Mesenchymal stem cell (in vitro differentiated cells and primary cell): Measurements from ENCODE around the gene RSBN1.

Experiments
- DNase-seq: peaks from one replicate; pipeline ENCODE4 v3.0.0-alpha.2; 2013
- H2AFZ ChIP-seq: one replicate; pipeline ENCODE4 v1.6.1; 2013; ENCODE audit warnings: low read depth, mild to moderate bottlenecking, control low read depth, inconsistent platforms, low read length, moderate library complexity
- H2AK5ac ChIP-seq: 2 replicates; pipeline ENCODE4 v1.6.1; 2013; ENCODE audit warnings: low read length, moderate library complexity, mild to moderate bottlenecking, inconsistent platforms; ENCODE audit not compliant: severe bottlenecking
- H2BK120ac ChIP-seq: one replicate; pipeline ENCODE4 v1.6.1; 2013; ENCODE audit warnings: low read depth, mild to moderate bottlenecking, inconsistent platforms, low read length, moderate library complexity
- H2BK12ac ChIP-seq, 2 experiments: one replicate each; pipeline ENCODE4 v1.6.1; 2013; ENCODE audit warnings: inconsistent platforms in 2 of 2, low read length in 2 of 2, mild to moderate bottlenecking in 2 of 2, moderate library complexity in 2 of 2, control low read depth in 1 of 2
- H2BK15ac ChIP-seq: one replicate; pipeline ENCODE4 v1.6.1; 2013; ENCODE audit warnings: mild to moderate bottlenecking, low read depth, inconsistent platforms; ENCODE audit not compliant: poor library complexity, severe bottlenecking
- H2BK5ac ChIP-seq: 2 replicates; pipeline ENCODE4 v1.6.1; 2013; ENCODE audit warnings: low read depth, mild to moderate bottlenecking, low read length, control low read depth, inconsistent platforms; ENCODE audit not compliant: poor library complexity, severe bottlenecking
- H3K14ac ChIP-seq, 2 experiments: one replicate each; pipeline ENCODE4 v1.6.1; 2013; ENCODE audit warnings: inconsistent platforms in 2 of 2, low read length in 2 of 2, control low read depth in 1 of 2, mild to moderate bottlenecking in 1 of 2, moderate library complexity in 1 of 2
- H3K18ac ChIP-seq, 2 experiments: one replicate each; pipeline ENCODE4 v1.6.1; 2013; ENCODE audit warnings: inconsistent platforms in 2 of 2, low read length in 2 of 2, control low read depth in 1 of 2, low read depth in 1 of 2, mild to moderate bottlenecking in 1 of 2
- H3K23ac ChIP-seq, 2 experiments: one replicate each; pipeline ENCODE4 v1.6.1; 2013; ENCODE audit warnings: inconsistent platforms in 2 of 2, low read length in 2 of 2, mild to moderate bottlenecking in 2 of 2, moderate library complexity in 2 of 2, control low read depth in 1 of 2
- H3K27ac ChIP-seq: 2 replicates; pipeline ENCODE4 v1.5.1; 2013; ENCODE audit warnings: mild to moderate bottlenecking, moderate library complexity, low read length, control low read depth, inconsistent platforms; ENCODE audit not compliant: poor library complexity, severe bottlenecking
- H3K27me3 ChIP-seq, 2 experiments: 2 replicates each; pipeline versions ENCODE4 v1.6.1 to v1.7.0; 2013; ENCODE audit warnings: low read length in 2 of 2, mild to moderate bottlenecking in 2 of 2, moderate library complexity in 2 of 2, control low read depth in 1 of 2, inconsistent platforms in 1 of 2; ENCODE audit not compliant: control insufficient read depth in 1 of 2, insufficient read depth in 1 of 2
- H3K36me3 ChIP-seq, 2 experiments: 2 replicates each; pipeline versions ENCODE4 v1.6.1 to v1.7.0; 2013; ENCODE audit warnings: low read length in 2 of 2, control low read depth in 1 of 2, inconsistent platforms in 1 of 2, low read depth in 1 of 2, mild to moderate bottlenecking in 1 of 2; ENCODE audit not compliant: insufficient read depth in 2 of 2, control insufficient read depth in 1 of 2
- H3K4ac ChIP-seq, 2 experiments: one replicate each; pipeline ENCODE4 v1.6.1; 2013; ENCODE audit warnings: inconsistent platforms in 2 of 2, low read length in 2 of 2, mild to moderate bottlenecking in 2 of 2, moderate library complexity in 2 of 2, control low read depth in 1 of 2, low read depth in 1 of 2
- H3K4me1 ChIP-seq: 2 replicates; pipeline ENCODE4 v1.6.1; 2013; ENCODE audit warnings: low read depth, low read length, control low read depth; ENCODE audit not compliant: control insufficient read depth, insufficient read depth
- H3K4me2 ChIP-seq: 2 replicates; pipeline ENCODE4 v1.6.1; 2013; ENCODE audit warnings: low read length, mild to moderate bottlenecking, inconsistent platforms; ENCODE audit not compliant: poor library complexity, severe bottlenecking
- H3K4me3 ChIP-seq, 2 experiments: 2 replicates each; pipeline versions ENCODE4 v1.5.1 to v1.7.0; 2013; ENCODE audit warnings: low read length in 2 of 2, mild to moderate bottlenecking in 2 of 2, control low read depth in 1 of 2, low read depth in 1 of 2; ENCODE audit not compliant: insufficient read depth in 1 of 2
- H3K79me1 ChIP-seq: replicated peaks from 2 replicates; pipeline ENCODE4 v1.6.1; 2013; ENCODE audit warnings: mild to moderate bottlenecking, control low read depth, low read length, inconsistent platforms; ENCODE audit not compliant: poor library complexity, severe bottlenecking
- H3K9ac ChIP-seq: 2 replicates; pipeline ENCODE4 v1.7.0; 2013; ENCODE audit warnings: mild to moderate bottlenecking, low read length, moderate library complexity
- H3K9me3 ChIP-seq: 2 replicates; pipeline ENCODE4 v1.7.0; 2013; ENCODE audit warnings: mild to moderate bottlenecking, low read length; ENCODE audit not compliant: control insufficient read depth
- H4K8ac ChIP-seq: one replicate; pipeline ENCODE4 v1.6.1; 2013; ENCODE audit warnings: inconsistent platforms, mild to moderate bottlenecking, low read length, moderate library complexity
- H4K91ac ChIP-seq: one replicate; pipeline ENCODE4 v1.6.1; 2013; ENCODE audit warnings: mild to moderate bottlenecking, low read length, inconsistent platforms
- WGBS: methylation state at CpG from one replicate; pipeline ENCODE4 v1.1.7; 2013; ENCODE audit warnings: mixed read lengths; 5-methylcytosine and 5-hydroxymethylcytosine counted together

The RSBN1 gene

GRCh38 chr1:113802367-113803007 lies 9.8 kb downstream of the RSBN1 start:
- Histone ChIP-seq H3K36me3 (peaks cover 0 to 4% of the 10 kb centered on the region in 2 experiments), H2BK12ac (no peak overlapping the region), H2AK5ac (no peak overlapping the region), H2AFZ (no peak overlapping the region), H3K4me3 (no peak overlapping the region), H2BK120ac (no peak overlapping the region), H4K91ac (no peak overlapping the region), H3K27me3 (no peaks in the 10 kb centered on the region), H3K79me1 (peaks cover 8% of the 10 kb centered on the region), H3K4ac (no peak overlapping the region), H3K4me2 (no peak overlapping the region), H2BK15ac (no peak overlapping the region), H3K9ac (no peak overlapping the region), H3K18ac (no peak overlapping the region), H2BK5ac (no peak overlapping the region), H3K4me1 (peaks cover 3% of the 10 kb centered on the region), H3K9me3 (no peaks in the 10 kb centered on the region), H3K14ac (no peak overlapping the region), H3K27ac (no peak overlapping the region), H3K23ac (no peak overlapping the region), H4K8ac (no peak overlapping the region)
- WGBS, result 100% methylated on average over 1 of the region's 3 CpGs
- no peak for DNase-seq

- no peak overlapping the region for H3K23ac ChIP-seq
- H3K4me3 ChIP-seq, result no peak overlapping the region
- DNase-seq, result no peak
- H3K27me3 ChIP-seq, result no peaks in the 10 kb centered on the region
- peaks cover 0 to 21% of the 10 kb centered on the region in 2 experiments for H3K36me3 ChIP-seq
- H2BK120ac ChIP-seq, result no peak overlapping the region
- no peak overlapping the region for H3K27ac ChIP-seq
- H2BK15ac ChIP-seq, result no peak overlapping the region
- H2BK5ac ChIP-seq, result no peak overlapping the region
- peaks cover 10% of the 10 kb centered on the region for H3K79me1 ChIP-seq
- 100% methylated on average over 3 of the region's 3 CpGs for WGBS
- H3K4me1 ChIP-seq, result peaks cover 3% of the 10 kb centered on the region
- no peak overlapping the region for H3K18ac ChIP-seq
- H3K4me2 ChIP-seq, result no peak overlapping the region
- no peak overlapping the region for H2AFZ ChIP-seq
- no peak overlapping the region for H4K91ac ChIP-seq
- no peak overlapping the region for H2BK12ac ChIP-seq
- H3K14ac ChIP-seq, result no peak overlapping the region
- H3K9me3 ChIP-seq, result no peaks in the 10 kb centered on the region
- H2AK5ac ChIP-seq, result no peak overlapping the region
- H3K9ac ChIP-seq, result no peak overlapping the region
- no peak overlapping the region for H4K8ac ChIP-seq
- no peak overlapping the region for H3K4ac ChIP-seq
Measured at GRCh38 chr1:113800487-113800886, 11.8 kb downstream of the RSBN1 start.

- H3K4me1 ChIP-seq, result no peaks in the 10 kb centered on the region
- no peak overlapping the region for H3K4me3 ChIP-seq
- H2BK120ac ChIP-seq, result no peak overlapping the region
- no peak overlapping the region for H4K8ac ChIP-seq
- H2AK5ac ChIP-seq, result no peak overlapping the region
- 96% methylated on average over 3 of the region's 4 CpGs for WGBS
- DNase-seq, result no peak
- no peaks in the 10 kb centered on the region for H3K27me3 ChIP-seq
- H3K79me1 ChIP-seq, result peaks cover 13% of the 10 kb centered on the region
- no peak overlapping the region for H3K18ac ChIP-seq
- H2AFZ ChIP-seq, result no peak overlapping the region
- no peak overlapping the region for H3K27ac ChIP-seq
- H4K91ac ChIP-seq, result no peak overlapping the region
- no peaks in the 10 kb centered on the region for H3K9me3 ChIP-seq
- H3K14ac ChIP-seq, result no peak overlapping the region
- H3K4me2 ChIP-seq, result no peak overlapping the region
- H3K36me3 ChIP-seq, result peaks cover 0 to 30% of the 10 kb centered on the region in 2 experiments
- H3K4ac ChIP-seq, result no peak overlapping the region
- no peak overlapping the region for H3K23ac ChIP-seq
- no peak overlapping the region for H2BK15ac ChIP-seq
- no peak overlapping the region for H2BK12ac ChIP-seq
- no peak overlapping the region for H2BK5ac ChIP-seq
- no peak overlapping the region for H3K9ac ChIP-seq
Measured at GRCh38 chr1:113797472-113797871, 14.8 kb downstream of the RSBN1 start.

GRCh38 chr1:113793878-113794834 lies 18.1 kb downstream of the RSBN1 start:
- Histone ChIP-seq H3K27ac (no peak overlapping the region), H3K4ac (no peak overlapping the region), H3K79me1 (peaks cover 26% of the 10 kb centered on the region), H3K14ac (no peak overlapping the region), H3K4me1 (no peaks in the 10 kb centered on the region), H3K9ac (no peak overlapping the region), H3K18ac (no peak overlapping the region), H2BK12ac (no peak overlapping the region), H3K4me2 (no peak overlapping the region), H4K8ac (no peak overlapping the region), H2BK5ac (no peak overlapping the region), H3K9me3 (no peaks in the 10 kb centered on the region), H2AK5ac (no peak overlapping the region), H3K4me3 (no peak overlapping the region), H3K36me3 (peaks cover 4 to 41% of the 10 kb centered on the region in 2 experiments), H4K91ac (no peak overlapping the region), H2AFZ (no peak overlapping the region), H3K27me3 (no peaks in the 10 kb centered on the region), H3K23ac (no peak overlapping the region), H2BK15ac (no peak overlapping the region), H2BK120ac (no peak overlapping the region)
- no peak for DNase-seq
- 97% methylated on average over 9 of the region's 9 CpGs for WGBS
